Astrocyte (in vitro differentiated cells and primary cell): ENCODE measurements around the gene DEPDC7.

Experiments used
- EZH2 ChIP-seq: IDR thresholded peaks from 2 replicates; pipeline ENCODE4 v1.6.1; 2012; ENCODE audit warnings: mild to moderate bottlenecking, low read length, inconsistent platforms; ENCODE audit not compliant: insufficient read depth
- TF ChIP-seq, protein P1 (sequence below): IDR thresholded peaks from 2 replicates; pipeline ENCODE4 v1.5.1; 2011; ENCODE audit warnings: low read depth, mild to moderate bottlenecking, inconsistent platforms, low read length, moderate library complexity; ENCODE audit not compliant: insufficient read depth

DNA sequence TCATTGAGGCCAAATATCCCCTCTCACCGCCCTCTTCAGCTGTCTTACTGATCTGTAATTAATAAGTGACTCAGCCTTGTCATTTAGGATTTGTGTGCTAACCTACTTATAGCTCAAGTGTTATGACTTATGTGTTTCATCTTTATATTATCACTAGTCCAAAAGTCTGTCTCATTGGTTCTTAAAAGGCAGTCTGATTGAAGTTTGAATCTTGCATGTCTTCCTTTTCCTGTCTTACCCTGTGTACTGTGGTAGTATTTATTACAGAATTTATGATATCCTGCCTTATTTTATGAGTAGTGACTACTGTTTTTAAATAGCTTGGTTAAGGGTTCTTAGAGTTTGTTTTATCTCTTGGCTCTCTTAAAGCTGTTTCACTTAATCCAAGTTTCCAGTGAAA, 6.3 kb downstream of the DEPDC7 start:
- TF ChIP-seq, protein P1, sequence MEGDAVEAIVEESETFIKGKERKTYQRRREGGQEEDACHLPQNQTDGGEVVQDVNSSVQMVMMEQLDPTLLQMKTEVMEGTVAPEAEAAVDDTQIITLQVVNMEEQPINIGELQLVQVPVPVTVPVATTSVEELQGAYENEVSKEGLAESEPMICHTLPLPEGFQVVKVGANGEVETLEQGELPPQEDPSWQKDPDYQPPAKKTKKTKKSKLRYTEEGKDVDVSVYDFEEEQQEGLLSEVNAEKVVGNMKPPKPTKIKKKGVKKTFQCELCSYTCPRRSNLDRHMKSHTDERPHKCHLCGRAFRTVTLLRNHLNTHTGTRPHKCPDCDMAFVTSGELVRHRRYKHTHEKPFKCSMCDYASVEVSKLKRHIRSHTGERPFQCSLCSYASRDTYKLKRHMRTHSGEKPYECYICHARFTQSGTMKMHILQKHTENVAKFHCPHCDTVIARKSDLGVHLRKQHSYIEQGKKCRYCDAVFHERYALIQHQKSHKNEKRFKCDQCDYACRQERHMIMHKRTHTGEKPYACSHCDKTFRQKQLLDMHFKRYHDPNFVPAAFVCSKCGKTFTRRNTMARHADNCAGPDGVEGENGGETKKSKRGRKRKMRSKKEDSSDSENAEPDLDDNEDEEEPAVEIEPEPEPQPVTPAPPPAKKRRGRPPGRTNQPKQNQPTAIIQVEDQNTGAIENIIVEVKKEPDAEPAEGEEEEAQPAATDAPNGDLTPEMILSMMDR, result no peak
- no peak for TF ChIP-seq EZH2
